GM12864 (cell line): ENCODE results near the gene CBX4.

Experiments used
- DNase-seq: peaks from one replicate; pipeline ENCODE4 v3.0.0-alpha.2; 2011; ENCODE audit warnings: low read depth
- H3K4me3 ChIP-seq: 2 replicates; pipeline ENCODE4 v1.5.1; 2011; ENCODE audit warnings: mild to moderate bottlenecking, low read depth, low read length, control low read depth
- TF ChIP-seq, protein P1 (sequence below): IDR thresholded peaks from 2 replicates; pipeline ENCODE4 v1.5.1; 2011; ENCODE audit warnings: low read depth, mild to moderate bottlenecking, moderate library complexity, low read length, control low read depth, inconsistent platforms; ENCODE audit errors: missing control alignments

The CBX4 gene

DNA sequence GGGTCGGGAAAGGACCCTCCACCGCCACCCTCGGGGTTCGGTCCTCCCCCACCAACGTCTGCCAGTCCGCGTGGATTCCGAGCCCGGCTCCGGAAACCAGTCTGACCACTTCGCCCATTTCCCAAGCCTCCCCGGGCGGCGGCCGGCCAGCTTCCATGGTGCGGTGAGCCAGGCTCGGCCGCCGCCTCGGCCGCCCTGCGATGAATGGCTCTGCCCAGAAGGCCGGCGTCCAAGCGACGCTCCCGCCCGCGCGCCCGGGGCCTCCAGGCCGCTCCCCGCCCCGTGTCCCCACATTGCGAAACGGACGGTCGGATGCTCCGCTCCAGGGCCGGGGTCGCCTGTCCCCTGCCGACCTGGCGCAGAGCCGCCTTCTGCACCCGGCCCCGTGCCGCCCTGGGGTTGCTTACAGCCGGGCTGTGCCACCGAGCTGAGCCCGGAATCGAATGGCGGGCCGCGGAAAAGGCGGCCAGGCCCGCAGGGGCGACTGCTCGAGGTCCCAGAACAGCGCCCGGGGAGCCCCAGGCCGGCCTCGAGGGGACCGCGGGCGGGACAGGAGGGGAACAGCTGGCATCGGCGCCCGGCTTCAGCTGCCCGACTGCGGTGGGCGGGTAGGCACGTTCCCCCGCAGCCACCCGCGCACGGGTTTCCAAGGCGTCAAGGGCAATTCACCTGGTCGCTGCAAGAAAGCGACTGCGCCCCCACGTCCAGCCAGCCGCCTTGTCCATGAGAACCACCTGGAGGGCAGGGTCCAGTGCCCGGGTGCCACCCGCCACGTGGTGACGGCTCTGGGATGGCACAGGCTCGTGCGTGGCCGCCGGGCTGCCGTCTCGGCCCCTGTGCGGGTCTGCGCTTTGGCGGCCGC, 24.0 kb downstream of the CBX4 start:
- no peak overlapping the region for H3K4me3 ChIP-seq
- DNase-seq = no peak
- TF ChIP-seq, protein P1, sequence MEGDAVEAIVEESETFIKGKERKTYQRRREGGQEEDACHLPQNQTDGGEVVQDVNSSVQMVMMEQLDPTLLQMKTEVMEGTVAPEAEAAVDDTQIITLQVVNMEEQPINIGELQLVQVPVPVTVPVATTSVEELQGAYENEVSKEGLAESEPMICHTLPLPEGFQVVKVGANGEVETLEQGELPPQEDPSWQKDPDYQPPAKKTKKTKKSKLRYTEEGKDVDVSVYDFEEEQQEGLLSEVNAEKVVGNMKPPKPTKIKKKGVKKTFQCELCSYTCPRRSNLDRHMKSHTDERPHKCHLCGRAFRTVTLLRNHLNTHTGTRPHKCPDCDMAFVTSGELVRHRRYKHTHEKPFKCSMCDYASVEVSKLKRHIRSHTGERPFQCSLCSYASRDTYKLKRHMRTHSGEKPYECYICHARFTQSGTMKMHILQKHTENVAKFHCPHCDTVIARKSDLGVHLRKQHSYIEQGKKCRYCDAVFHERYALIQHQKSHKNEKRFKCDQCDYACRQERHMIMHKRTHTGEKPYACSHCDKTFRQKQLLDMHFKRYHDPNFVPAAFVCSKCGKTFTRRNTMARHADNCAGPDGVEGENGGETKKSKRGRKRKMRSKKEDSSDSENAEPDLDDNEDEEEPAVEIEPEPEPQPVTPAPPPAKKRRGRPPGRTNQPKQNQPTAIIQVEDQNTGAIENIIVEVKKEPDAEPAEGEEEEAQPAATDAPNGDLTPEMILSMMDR = no peak

- no peak overlapping the region for H3K4me3 ChIP-seq
- no peak for DNase-seq
- TF ChIP-seq, protein P1 = no peak
These were observed 24.9 kb downstream of the CBX4 start for GRCh38 chr17:79814127-79814973.

- no peak for DNase-seq
- H3K4me3 ChIP-seq = no peak overlapping the region; the same call in 1 of the 2 replicates
These were observed 25.7 kb downstream of the CBX4 start for GRCh38 chr17:79813297-79814126.

GRCh38 chr17:79812353-79813258, 26.6 kb downstream of the CBX4 start:
- TF ChIP-seq, protein P1 = no peak
- no peak for DNase-seq
- no peak overlapping the region; the same call in 1 of the 2 replicates for H3K4me3 ChIP-seq

More at GRCh38 chr17:79813297-79814126, 25.7 kb downstream of the CBX4 start:
- TF ChIP-seq, protein P1 = no peak

DNA sequence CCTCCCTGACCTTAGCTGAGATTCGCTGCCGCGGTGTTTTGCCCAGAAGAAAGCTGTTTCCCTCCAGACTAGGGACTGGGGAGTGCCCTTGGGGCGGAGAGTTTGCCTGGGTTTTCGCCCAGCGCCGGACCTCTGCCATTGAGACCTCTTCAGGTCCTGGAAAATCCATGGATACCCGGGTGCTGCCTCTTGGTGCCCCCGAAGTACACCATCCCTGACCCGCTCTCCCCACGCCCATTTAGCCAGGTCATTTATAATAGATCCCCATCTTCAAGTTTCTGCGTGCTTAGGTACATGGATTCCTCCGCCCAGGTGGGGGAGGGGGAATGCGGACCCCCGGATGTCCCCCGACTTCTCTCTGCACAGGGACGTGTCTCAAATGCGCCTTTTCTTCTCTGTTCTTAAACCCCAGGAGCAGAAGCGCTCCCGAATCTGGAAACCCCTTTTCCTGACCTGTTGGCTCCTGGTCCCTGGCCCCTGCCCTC, 27.3 kb downstream of the CBX4 start:
- DNase-seq = no peak
- TF ChIP-seq, protein P1 = no peak
- no peak overlapping the region for H3K4me3 ChIP-seq
